H1 (cell line): ENCODE measurements around the gene ZDHHC22. TPM values are rescaled to one million over a fixed set of nuclear protein-coding genes. Genes with fewer than 3 reads are reported as not detected.

ENCODE experiments used
- CTCF ChIA-PET: fragments of 300-600 bp; sonication (Branson Sonifier 250); formaldehyde crosslinking; loops from one replicate; lab custom pipeline; 2021; ENCODE audit not compliant: partially characterized antibody; lab: Charles Lee
- POLR2A ChIA-PET: fragments of 300-600 bp; sonication (Branson Sonifier 250); formaldehyde crosslinking; loops from one replicate; lab custom pipeline; 2021; ENCODE audit warnings: inconsistent platforms; ENCODE audit not compliant: partially characterized antibody; lab: Charles Lee
- DNase-seq, 2 experiments: peaks; one replicate each; pipeline versions ENCODE4 v3.0.0 to v3.0.0-alpha.2; 2010 to 2022; ENCODE audit warnings: low spot score in 2 of 2, low read depth in 1 of 2, mixed read lengths in 1 of 2
- FAIRE-seq: peaks from 2 replicates; lab custom pipeline; 2011; peaks lifted over from hg19 to GRCh38; lab: Jason Lieb, UNC
- H2AFZ ChIP-seq: 2 replicates; pipeline ENCODE4 v1.8.1; 2012; ENCODE audit warnings: low read length, inconsistent platforms
- H2AK5ac ChIP-seq: 2 replicates; pipeline ENCODE4 v1.6.1; 2013; ENCODE audit warnings: low read depth, low read length
- H2BK120ac ChIP-seq: replicated peaks from 2 replicates; pipeline ENCODE3; 2013; ENCODE audit warnings: low read depth, low read length, inconsistent platforms
- H2BK12ac ChIP-seq: 2 replicates; pipeline ENCODE4 v1.6.1; 2013; ENCODE audit warnings: low read depth, low read length
- H2BK15ac ChIP-seq: 2 replicates; pipeline ENCODE4 v1.6.1; 2013; ENCODE audit warnings: low read length
- H2BK20ac ChIP-seq: 2 replicates; pipeline ENCODE4 v1.6.1; 2013; ENCODE audit warnings: low read length
- H2BK5ac ChIP-seq: 2 replicates; pipeline ENCODE4 v1.6.1; 2013; ENCODE audit warnings: low read depth, low read length
- H3K14ac ChIP-seq: 2 replicates; pipeline ENCODE4 v1.6.1; 2013; ENCODE audit warnings: inconsistent platforms; ENCODE audit not compliant: insufficient read length
- H3K18ac ChIP-seq: 2 replicates; pipeline ENCODE4 v1.6.1; 2013; ENCODE audit warnings: low read length; ENCODE audit errors: extremely low read depth
- H3K23ac ChIP-seq: 2 replicates; pipeline ENCODE4 v1.6.1; 2013; ENCODE audit warnings: inconsistent platforms; ENCODE audit not compliant: insufficient read length
- H3K23me2 ChIP-seq: 2 replicates; pipeline ENCODE4 v1.6.1; 2013; ENCODE audit warnings: low read depth, low read length
- H3K27ac ChIP-seq: 2 replicates; pipeline ENCODE4 v1.6.1; 2011; ENCODE audit warnings: low read depth, low read length, inconsistent platforms
- H3K27me3 ChIP-seq, 4 experiments: replicated peaks in 1 of 4; 1 replicate in 1 of 4; 2 replicates in 3 of 4; pipeline versions ENCODE4 v1.6.1 to v1.8.1; 2011 to 2013; ENCODE audit warnings: low read length in 3 of 4, mild to moderate bottlenecking in 3 of 4, inconsistent platforms in 2 of 4, mixed read lengths in 2 of 4, moderate library complexity in 1 of 4; ENCODE audit not compliant: control insufficient read depth in 3 of 4, insufficient read depth in 3 of 4; ENCODE audit errors: extremely low read depth in 1 of 4
- H3K36me3 ChIP-seq, 4 experiments: 2 replicates each; pipeline versions ENCODE4 v1.6.1 to v1.8.1; 2011 to 2013; ENCODE audit warnings: mild to moderate bottlenecking in 4 of 4, low read length in 3 of 4, moderate library complexity in 2 of 4, control low read depth in 1 of 4, inconsistent platforms in 1 of 4; ENCODE audit not compliant: insufficient read depth in 4 of 4, control insufficient read depth in 2 of 4
- H3K4ac ChIP-seq: replicated peaks from 2 replicates; pipeline ENCODE3; 2013; ENCODE audit warnings: low read length, low read depth, mixed read lengths, inconsistent platforms; ENCODE audit not compliant: insufficient read length
- H3K4me1 ChIP-seq, 4 experiments: replicated peaks in 1 of 4; 1 replicate in 1 of 4; 2 replicates in 3 of 4; pipeline versions ENCODE4 v1.6.1 to v1.8.1; 2011 to 2013; ENCODE audit warnings: low read length in 3 of 4, inconsistent platforms in 2 of 4, mixed read lengths in 1 of 4; ENCODE audit not compliant: insufficient read depth in 4 of 4, control insufficient read depth in 3 of 4
- H3K4me2 ChIP-seq, 2 experiments: 2 replicates each; pipeline versions ENCODE4 v1.6.1 to v1.8.1; 2011 to 2013; ENCODE audit warnings: low read depth in 2 of 2, low read length in 2 of 2, control low read depth in 1 of 2, inconsistent platforms in 1 of 2, mild to moderate bottlenecking in 1 of 2; ENCODE audit not compliant: insufficient read depth in 1 of 2
- H3K4me3 ChIP-seq, 4 experiments: fragments of 200-600, 300-600 bp in 1 of 4; sonication (generic), shearing (Covaris generic), sonication (Bioruptor Twin) in 1 of 4; 2 replicates each; pipeline versions ENCODE4 v1.5.1 to v1.8.1; 2011 to 2016; ENCODE audit warnings: low read length in 4 of 4, low read depth in 3 of 4, control low read depth in 2 of 4, inconsistent platforms in 2 of 4, mild to moderate bottlenecking in 2 of 4, mixed read lengths in 1 of 4, moderate library complexity in 1 of 4; ENCODE audit not compliant: insufficient read depth in 2 of 4; ENCODE audit errors: extremely low read depth in 1 of 4
- H3K56ac ChIP-seq: replicated peaks from 2 replicates; pipeline ENCODE3; 2013; ENCODE audit warnings: low read depth, mild to moderate bottlenecking, mixed read lengths, low read length, inconsistent platforms; ENCODE audit not compliant: insufficient read length
- H3K79me1 ChIP-seq: 2 replicates; pipeline ENCODE4 v1.6.1; 2013; ENCODE audit warnings: low read depth, low read length, control low read depth
- H3K79me2 ChIP-seq, 2 experiments: 2 replicates each; pipeline versions ENCODE4 v1.6.1 to v1.8.1; 2012 to 2013; ENCODE audit warnings: low read length in 2 of 2, mild to moderate bottlenecking in 2 of 2, inconsistent platforms in 1 of 2; ENCODE audit not compliant: insufficient read depth in 2 of 2, control insufficient read depth in 1 of 2
- H3K9ac ChIP-seq, 4 experiments: replicated peaks in 1 of 4; 1 replicate in 1 of 4; 2 replicates in 3 of 4; pipeline versions ENCODE4 v1.6.1 to v1.8.1; 2011 to 2013; ENCODE audit warnings: low read depth in 3 of 4, low read length in 3 of 4, control low read depth in 2 of 4, mild to moderate bottlenecking in 2 of 4, moderate library complexity in 2 of 4, inconsistent platforms in 1 of 4; ENCODE audit errors: extremely low read depth in 1 of 4
- H3K9me3 ChIP-seq, 2 experiments: 2 replicates each; pipeline versions ENCODE4 v1.6.1 to v1.8.1; 2012 to 2013; ENCODE audit warnings: mild to moderate bottlenecking in 2 of 2, moderate library complexity in 2 of 2, control low read depth in 1 of 2, inconsistent platforms in 1 of 2, low read depth in 1 of 2, low read length in 1 of 2, mixed read lengths in 1 of 2; ENCODE audit not compliant: insufficient read depth in 2 of 2
- H4K20me1 ChIP-seq, 2 experiments: replicated peaks in 1 of 2; 2 replicates each; pipeline versions ENCODE3 to v1.8.1; 2011 to 2013; ENCODE audit warnings: inconsistent platforms in 2 of 2, low read length in 2 of 2, mild to moderate bottlenecking in 1 of 2; ENCODE audit not compliant: insufficient read depth in 2 of 2, control insufficient read depth in 1 of 2
- H4K5ac ChIP-seq: 2 replicates; pipeline ENCODE4 v1.6.1; 2013; ENCODE audit warnings: low read length, low read depth, mixed read lengths, inconsistent platforms; ENCODE audit not compliant: insufficient read length
- H4K8ac ChIP-seq: 2 replicates; pipeline ENCODE4 v1.8.0; 2013; ENCODE audit warnings: mild to moderate bottlenecking, moderate library complexity, low read length, inconsistent platforms; ENCODE audit not compliant: insufficient read depth; ENCODE audit errors: extremely low read depth
- H4K91ac ChIP-seq: replicated peaks from 2 replicates; pipeline ENCODE3; 2013; ENCODE audit warnings: low read length, mixed read lengths, inconsistent platforms; ENCODE audit not compliant: insufficient read length
- CREB1 ChIP-seq: IDR thresholded peaks from 2 replicates; pipeline ENCODE4 v1.6.1; 2012; ENCODE audit warnings: inconsistent platforms
- HDAC2 ChIP-seq, 2 experiments: fragments of 300-600 bp in 1 of 2; sonication (generic) in 1 of 2; IDR thresholded peaks; 2 replicates each; pipeline ENCODE4 v1.6.1; 2011 to 2012; ENCODE audit warnings: low read depth in 2 of 2, low read length in 2 of 2, mild to moderate bottlenecking in 2 of 2, moderate library complexity in 2 of 2, borderline replicate concordance in 1 of 2, inconsistent platforms in 1 of 2
- KDM4A ChIP-seq: IDR thresholded peaks from one replicate; pipeline ENCODE4 v1.7.1; 2012; ENCODE audit warnings: low read depth, mild to moderate bottlenecking, moderate library complexity, low read length, inconsistent platforms; ENCODE audit not compliant: severe bottlenecking
- PHF8 ChIP-seq: fragments of 200-600 bp; sonication (generic); conservative IDR thresholded peaks from 2 replicates; pipeline ENCODE4 v1.7.1; 2012; ENCODE audit warnings: low read depth, mild to moderate bottlenecking, inconsistent platforms, low read length, moderate library complexity
- RAD21 ChIP-seq, 2 experiments: IDR thresholded peaks in 1 of 2; conservative IDR thresholded peaks in 1 of 2; 2 replicates each; pipeline ENCODE4 v1.6.1; 2011; ENCODE audit warnings: low read depth in 2 of 2, low read length in 2 of 2, improper control_type of control experiment in 1 of 2, inconsistent platforms in 1 of 2, mild to moderate bottlenecking in 1 of 2, moderate library complexity in 1 of 2
- SAP30 ChIP-seq: fragments of 300-600 bp; sonication (generic); IDR thresholded peaks from 2 replicates; pipeline ENCODE4 v1.7.1; 2012; ENCODE audit warnings: low read length, moderate library complexity, mild to moderate bottlenecking, inconsistent platforms; ENCODE audit not compliant: insufficient read depth, insufficient replicate concordance
- SIN3A ChIP-seq, 2 experiments: IDR thresholded peaks in 1 of 2; conservative IDR thresholded peaks in 1 of 2; 2 replicates each; pipeline ENCODE4 v1.6.1; 2011 to 2012; ENCODE audit warnings: low read length in 2 of 2, improper control_type of control experiment in 1 of 2, low read depth in 1 of 2, mild to moderate bottlenecking in 1 of 2
- WGBS, 2 experiments: shearing (Covaris generic) in 1 of 2; methylation state at CpG; one replicate each; pipeline versions ENCODE4 v1.1.6 to v1.1.7; 2013 to 2015; ENCODE audit warnings: low lambda C conversion rate in 2 of 2, mixed read lengths in 2 of 2, inconsistent platforms in 1 of 2, low coverage in 1 of 2, missing lambda C conversion rate in 1 of 2; ENCODE audit not compliant: insufficient replicate concordance in 2 of 2, insufficient coverage in 1 of 2, insufficient read length in 1 of 2; ENCODE audit errors: extremely low coverage in 1 of 2, missing lambda C conversion rate in 1 of 2; 5-methylcytosine and 5-hydroxymethylcytosine counted together
- polyA plus RNA-seq, 7 experiments: library from polyadenylated mRNA; depleted of rRNA in 3 of 7; stranded (reverse) in 5 of 7; unstranded in 2 of 7; fragments of >200 nt in 5 of 7; fragments of 200-250 nt in 2 of 7; gene quantifications; 1 replicate in 5 of 7; 2 replicates in 1 of 7; 4 replicates in 1 of 7; pipeline versions ENCODE4 v1.2.1 to v1.2.3, GENCODE V29; 2011 to 2013; ENCODE audit warnings: missing spikeins in 2 of 7, mixed read lengths in 2 of 7
- total RNA-seq: library from RNA; stranded (reverse); fragmentation: NEBNext Ultra II Directional; extraction: Animal tissue kit (Norgen Biotek cat#: 25700); gene quantifications from 2 replicates; pipeline ENCODE4 v1.2.1, GENCODE V29; 2021
- TF ChIP-seq, protein P1 (sequence below): IDR thresholded peaks from 2 replicates; pipeline ENCODE4 v1.6.1; 2012; ENCODE audit warnings: inconsistent platforms
- TF ChIP-seq, protein P2 (sequence below): IDR thresholded peaks from 2 replicates; pipeline ENCODE4 v1.6.1; 2012; ENCODE audit warnings: inconsistent platforms

Gene ZDHHC22
- total and polyA plus RNA-seq, 2 of the 8 experiments (the other 6 are each of a cell fraction or from before 2014, with no cell fraction given): 23.8 to 55.2 TPM

DNA sequence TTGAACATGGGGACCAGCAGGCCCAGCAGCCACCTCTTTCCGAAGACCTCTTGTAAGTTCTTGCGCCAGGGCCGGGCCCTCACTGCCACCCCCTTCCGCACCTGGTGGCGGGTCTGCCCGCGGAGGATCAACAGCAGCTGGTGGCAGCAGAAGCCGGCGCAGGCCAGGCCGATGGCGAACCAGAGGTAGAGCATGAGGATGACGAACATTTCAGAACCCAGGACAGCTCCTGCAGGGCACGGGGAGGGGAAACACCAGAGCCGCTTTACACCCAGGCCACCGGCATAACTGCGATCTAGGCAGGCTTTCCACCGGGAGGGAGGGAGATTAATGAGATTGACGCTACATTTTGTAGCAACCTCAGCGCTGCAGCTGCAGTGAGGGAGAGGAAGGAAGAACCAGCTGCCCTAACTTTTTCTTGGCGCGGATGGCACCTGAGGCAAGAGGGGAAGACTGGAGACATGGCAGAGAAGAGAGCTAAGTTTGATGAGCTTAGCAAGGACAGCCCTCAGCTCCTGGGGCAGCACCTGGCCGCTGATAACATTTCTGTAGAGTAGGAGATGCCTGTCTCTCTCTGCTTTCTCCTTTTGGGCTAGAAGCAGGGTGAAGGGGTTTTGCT lies 7.8 kb downstream of the ZDHHC22 start:
- Histone ChIP-seq H2AK5ac (no peak overlapping the region), H3K9me3 (no peaks in the 10 kb centered on the region), H2BK5ac (no peak overlapping the region), H3K4me2 (no peak overlapping the region), H3K4me3 (no peak overlapping the region), H4K8ac (no peak overlapping the region), H3K36me3 (peaks cover 0 to 27% (median 6%) of the 10 kb centered on the region in 4 experiments; a peak in 6 of 8 replicates), H3K56ac (no peak overlapping the region), H3K23ac (no peak overlapping the region), H2BK15ac (no peak overlapping the region), H2AFZ (no peak overlapping the region), H3K23me2 (no peaks in the 10 kb centered on the region; the same call in 1 of the 2 replicates), H3K79me1 (peaks cover 5% of the 10 kb centered on the region; the same call in 1 of the 2 replicates), H2BK12ac (no peak overlapping the region), H3K79me2 (peaks cover 0 to 5% of the 10 kb centered on the region in 2 experiments; a peak in 1 of 4 replicates), H3K4me1 (no peaks in the 10 kb centered on the region), H3K18ac (no peak overlapping the region), H2BK20ac (no peak overlapping the region), H3K14ac (no peak overlapping the region), H3K9ac (no peak overlapping the region), H4K91ac (no peak overlapping the region), H3K27me3 (no peaks in the 10 kb centered on the region), H3K4ac (no peak overlapping the region), H2BK120ac (no peak overlapping the region), H3K27ac (no peak overlapping the region), H4K5ac (no peak overlapping the region), H4K20me1 (peaks cover 7 to 27% of the 10 kb centered on the region in 2 experiments)
- TF ChIP-seq HDAC2 (IDR thresholded peaks at IDR 0.05; ENCODE audit: borderline replicate concordance in 1 of 2, low read depth in 2 of 2, low read length in 2 of 2) (no peak; a peak in 1 of 4 replicates), RAD21 (IDR thresholded peaks at IDR 0.05 in 1 of 2, conservative IDR thresholded peaks at IDR 0.05 in 1 of 2; ENCODE audit: low read depth in 2 of 2, low read length in 2 of 2) (0 out of 4 replicates have a peak, but pooled peaks of 1 of the 2 experiments have one; percentile 8), CREB1 (peak; percentile 67; the same call in 1 of the 2 replicates), KDM4A (no peak), PHF8 (no peak), SIN3A (conservative IDR thresholded peaks at IDR 0.05 in 1 of 2, IDR thresholded peaks at IDR 0.05 in 1 of 2; ENCODE audit: low read depth in 1 of 2, low read length in 2 of 2) (peak; percentile 94 to 96), SAP30 (peak; percentile 47)
- TF ChIP-seq, protein P1, sequence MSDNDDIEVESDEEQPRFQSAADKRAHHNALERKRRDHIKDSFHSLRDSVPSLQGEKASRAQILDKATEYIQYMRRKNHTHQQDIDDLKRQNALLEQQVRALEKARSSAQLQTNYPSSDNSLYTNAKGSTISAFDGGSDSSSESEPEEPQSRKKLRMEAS: peak; percentile 73; the same call in 1 of the 2 replicates
- TF ChIP-seq, protein P2, sequence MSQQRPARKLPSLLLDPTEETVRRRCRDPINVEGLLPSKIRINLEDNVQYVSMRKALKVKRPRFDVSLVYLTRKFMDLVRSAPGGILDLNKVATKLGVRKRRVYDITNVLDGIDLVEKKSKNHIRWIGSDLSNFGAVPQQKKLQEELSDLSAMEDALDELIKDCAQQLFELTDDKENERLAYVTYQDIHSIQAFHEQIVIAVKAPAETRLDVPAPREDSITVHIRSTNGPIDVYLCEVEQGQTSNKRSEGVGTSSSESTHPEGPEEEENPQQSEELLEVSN: no peak
- 78% methylated on average over 22 of the region's 22 CpGs; no CpG with 5 or more reads in 1 of the 2 experiments for WGBS, 2 experiments
- ChIA-PET POLR2A (interaction anchor here (0.6 to 3.0 kb wide), 8 partner anchors 11 to 88 kb away, joined by 3 to 17 read pairs (median 3); partner anchors contain the start of gene CIPC), CTCF (interaction anchor here (0.6 to 56.8 kb wide), 14 partner anchors 1 to 349 kb away, joined by 3 to 1490 read pairs (median 5); partner anchors contain the start of genes CIPC and ZDHHC22)
- DNase-seq (peak; percentile 80 to 84), FAIRE-seq (peak; percentile 85)
